Hepatocyte (in vitro differentiated cells): ENCODE results near the gene CCDC63. TPM values are rescaled to one million over a fixed set of nuclear protein-coding genes. Genes with fewer than 3 reads are reported as not detected.
"Not testable (repeated sequence)": the region's sequence is repeated elsewhere in the genome, so short reads cannot be mapped to it uniquely, and the experiment has no call there.

Source experiments
- DNase-seq: peaks from one replicate; pipeline ENCODE4 v3.0.0-alpha.2; 2016; ENCODE audit warnings: low spot score
- H2AFZ ChIP-seq: fragments of 200-600 bp; sonication (generic); 2 replicates; pipeline ENCODE4 v1.6.0; 2016; ENCODE audit warnings: antibody characterized with exemption, mild to moderate bottlenecking
- H3K27ac ChIP-seq: fragments of 200-600 bp; sonication (generic); 2 replicates; pipeline ENCODE4 v1.5.1; 2016; ENCODE audit warnings: mild to moderate bottlenecking
- H3K27me3 ChIP-seq: fragments of 200-600 bp; sonication (generic); 2 replicates; pipeline ENCODE4 v1.6.1; 2016
- H3K36me3 ChIP-seq: fragments of 200-600 bp; sonication (generic); replicated peaks from 2 replicates; pipeline ENCODE4 v1.5.1; 2016; ENCODE audit warnings: low read depth; ENCODE audit not compliant: insufficient read depth
- H3K4me1 ChIP-seq: fragments of 200-600 bp; sonication (generic); 2 replicates; pipeline ENCODE4 v1.5.1; 2016; ENCODE audit warnings: mild to moderate bottlenecking, moderate library complexity; ENCODE audit not compliant: insufficient read depth
- H3K4me2 ChIP-seq: fragments of 200-600 bp; sonication (generic); 2 replicates; pipeline ENCODE4 v1.6.0; 2016
- H3K4me3 ChIP-seq: fragments of 200-600 bp; sonication (generic); 2 replicates; pipeline ENCODE4 v1.5.1; 2016; ENCODE audit warnings: mild to moderate bottlenecking
- H3K79me2 ChIP-seq: fragments of 200-600 bp; sonication (generic); 2 replicates; pipeline ENCODE4 v1.6.0; 2017; ENCODE audit warnings: mild to moderate bottlenecking
- H3K9me2 ChIP-seq: fragments of 200-600 bp; sonication (generic); replicated peaks from 2 replicates; pipeline ENCODE4 v1.6.0; 2017; ENCODE audit warnings: mild to moderate bottlenecking; ENCODE audit not compliant: insufficient read depth
- H3K9me3 ChIP-seq: fragments of 200-600 bp; sonication (generic); 2 replicates; pipeline ENCODE4 v1.5.1; 2016; ENCODE audit warnings: low read depth, mild to moderate bottlenecking
- H4K20me1 ChIP-seq: fragments of 200-600 bp; sonication (generic); 2 replicates; pipeline ENCODE4 v1.6.0; 2016; ENCODE audit warnings: mild to moderate bottlenecking; ENCODE audit not compliant: insufficient read depth, poor library complexity, severe bottlenecking
- EZH2 ChIP-seq: fragments of 200-600 bp; sonication (generic); IDR thresholded peaks from 2 replicates; pipeline ENCODE4 v1.6.1; 2016; ENCODE audit warnings: antibody characterized with exemption, mild to moderate bottlenecking, borderline replicate concordance
- EZH2phosphoT487 ChIP-seq: fragments of 200-600 bp; sonication (generic); IDR thresholded peaks from one replicate; pipeline ENCODE4 v1.6.1; 2018; ENCODE audit warnings: antibody characterized with exemption, mild to moderate bottlenecking, low read depth, moderate library complexity; ENCODE audit not compliant: unreplicated experiment, severe bottlenecking
- WGBS: methylation state at CpG from one replicate; pipeline ENCODE4 v1.1.6; 2016; ENCODE audit warnings: low lambda C conversion rate; ENCODE audit errors: missing lambda C conversion rate; 5-methylcytosine and 5-hydroxymethylcytosine counted together
- polyA plus RNA-seq: library from polyadenylated mRNA; unstranded; fragments of >200 nt; fragmentation: Nextera tagmentation; extraction: Ambion mirVana; gene quantifications from 2 replicates; pipeline ENCODE4 v1.2.1, GENCODE V29; 2016
- total RNA-seq: library from RNA; depleted of rRNA; stranded (reverse); fragments of >200 nt; gene quantifications from 2 replicates; pipeline ENCODE4 v1.2.3, GENCODE V29; 2014
- TF ChIP-seq, protein P1 (sequence below): fragments of 200-600 bp; sonication (generic); IDR thresholded peaks from 2 replicates; pipeline ENCODE4 v1.5.1; 2016; ENCODE audit warnings: antibody characterized with exemption, mild to moderate bottlenecking; ENCODE audit not compliant: poor library complexity

CCDC63 gene
- total and polyA plus RNA-seq, 2 experiments from 2014 or later = not detected

DNA sequence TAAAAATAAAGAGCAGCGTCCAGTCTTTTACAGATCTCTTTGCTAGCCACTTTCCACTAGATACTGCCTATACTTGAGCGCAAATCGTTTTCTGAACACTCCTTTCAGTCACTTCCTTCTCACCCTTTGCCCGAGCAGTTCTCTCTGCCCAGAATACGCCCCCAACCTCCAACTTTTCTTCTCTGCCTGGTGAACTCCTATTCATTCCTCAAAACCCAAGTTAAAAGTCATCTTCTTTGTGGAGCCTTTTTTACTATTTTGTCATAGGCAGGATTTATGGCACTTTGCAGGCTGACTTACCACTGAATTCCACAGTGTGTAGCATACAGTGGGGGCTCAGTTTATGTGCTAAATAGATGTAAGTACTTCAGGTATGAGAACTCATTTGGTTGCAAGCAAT lies 4.0 kb downstream of the CCDC63 start:
- H3K4me1 ChIP-seq = no peaks in the 10 kb centered on the region
- no peaks in the 10 kb centered on the region for H4K20me1 ChIP-seq
- H3K27me3 ChIP-seq = peaks cover 32% of the 10 kb centered on the region
- no peak overlapping the region for H3K4me3 ChIP-seq
- H2AFZ ChIP-seq = no peak overlapping the region
- H3K36me3 ChIP-seq = no peaks in the 10 kb centered on the region
- no peak overlapping the region for H3K4me2 ChIP-seq
- no peaks in the 10 kb centered on the region for H3K9me2 ChIP-seq
- WGBS = 82% methylated on average over 5 of the region's 5 CpGs
- DNase-seq = no peak
- H3K9me3 ChIP-seq = no peaks in the 10 kb centered on the region
- H3K27ac ChIP-seq = no peak overlapping the region
- TF ChIP-seq EZH2 (no peak), EZH2phosphoT487 (no peak)
- TF ChIP-seq, protein P1, sequence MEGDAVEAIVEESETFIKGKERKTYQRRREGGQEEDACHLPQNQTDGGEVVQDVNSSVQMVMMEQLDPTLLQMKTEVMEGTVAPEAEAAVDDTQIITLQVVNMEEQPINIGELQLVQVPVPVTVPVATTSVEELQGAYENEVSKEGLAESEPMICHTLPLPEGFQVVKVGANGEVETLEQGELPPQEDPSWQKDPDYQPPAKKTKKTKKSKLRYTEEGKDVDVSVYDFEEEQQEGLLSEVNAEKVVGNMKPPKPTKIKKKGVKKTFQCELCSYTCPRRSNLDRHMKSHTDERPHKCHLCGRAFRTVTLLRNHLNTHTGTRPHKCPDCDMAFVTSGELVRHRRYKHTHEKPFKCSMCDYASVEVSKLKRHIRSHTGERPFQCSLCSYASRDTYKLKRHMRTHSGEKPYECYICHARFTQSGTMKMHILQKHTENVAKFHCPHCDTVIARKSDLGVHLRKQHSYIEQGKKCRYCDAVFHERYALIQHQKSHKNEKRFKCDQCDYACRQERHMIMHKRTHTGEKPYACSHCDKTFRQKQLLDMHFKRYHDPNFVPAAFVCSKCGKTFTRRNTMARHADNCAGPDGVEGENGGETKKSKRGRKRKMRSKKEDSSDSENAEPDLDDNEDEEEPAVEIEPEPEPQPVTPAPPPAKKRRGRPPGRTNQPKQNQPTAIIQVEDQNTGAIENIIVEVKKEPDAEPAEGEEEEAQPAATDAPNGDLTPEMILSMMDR = no peak
- H3K79me2 ChIP-seq = no peaks in the 10 kb centered on the region

DNA sequence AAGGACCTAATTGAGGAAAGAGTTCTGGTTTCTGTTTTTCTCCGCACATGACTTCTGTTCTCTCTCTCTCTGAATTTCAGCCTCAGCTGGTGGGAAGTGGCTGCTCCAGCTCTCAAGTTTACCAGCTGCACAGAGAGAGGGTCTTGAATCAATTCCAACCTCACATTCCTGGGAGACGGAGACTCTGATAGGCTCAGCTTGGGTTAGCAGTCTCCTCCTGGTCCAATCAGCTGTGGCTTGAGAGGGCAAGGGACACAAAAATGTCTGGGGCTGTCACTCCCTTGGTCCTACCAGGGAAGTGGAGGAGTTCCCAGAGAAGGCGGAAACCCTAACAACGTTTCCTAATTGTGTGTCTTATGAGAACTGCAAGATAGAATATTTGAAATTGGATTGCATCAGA lies 7.0 kb downstream of the CCDC63 start:
- no peaks in the 10 kb centered on the region for H3K36me3 ChIP-seq
- H3K27ac ChIP-seq = no peak overlapping the region
- no peak overlapping the region for H3K4me2 ChIP-seq
- TF ChIP-seq EZH2phosphoT487 = no peak
- TF ChIP-seq EZH2 = no peak
- TF ChIP-seq, protein P1 = no peak
- H3K4me1 ChIP-seq = no peaks in the 10 kb centered on the region
- no peaks in the 10 kb centered on the region for H3K79me2 ChIP-seq
- no peaks in the 10 kb centered on the region for H4K20me1 ChIP-seq
- no peak overlapping the region for H3K4me3 ChIP-seq
- H2AFZ ChIP-seq = no peak overlapping the region
- no peaks in the 10 kb centered on the region for H3K9me2 ChIP-seq
- peak; percentile 11 for DNase-seq
- peaks cover 4% of the 10 kb centered on the region for H3K27me3 ChIP-seq
- WGBS = 76% methylated on average over 4 of the region's 4 CpGs
- no peaks in the 10 kb centered on the region for H3K9me3 ChIP-seq

DNA sequence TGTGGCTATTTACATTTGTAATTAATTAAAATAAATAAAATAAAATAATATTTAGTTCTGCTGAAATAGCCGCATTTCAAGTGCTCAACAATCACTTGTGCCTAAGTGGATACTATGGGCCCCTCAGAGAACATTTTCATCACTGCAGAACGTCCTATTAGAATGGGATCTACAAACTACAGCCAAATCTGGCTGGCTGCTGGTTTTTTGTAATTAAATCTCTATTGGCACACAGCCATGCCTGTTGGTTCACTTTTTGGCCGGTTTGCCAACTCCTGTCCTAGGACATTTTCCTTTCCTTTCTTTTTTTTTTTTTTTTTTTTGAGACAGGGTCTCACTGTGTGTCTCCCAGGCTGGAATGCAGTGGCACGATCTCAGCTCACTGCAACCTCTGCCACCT lies 9.8 kb downstream of the CCDC63 start:
- Histone ChIP-seq H3K4me3 (no peak overlapping the region), H3K4me2 (no peak overlapping the region), H3K9me2 (no peaks in the 10 kb centered on the region), H3K27me3 (no peaks in the 10 kb centered on the region), H3K36me3 (no peaks in the 10 kb centered on the region), H3K4me1 (no peaks in the 10 kb centered on the region), H2AFZ (no peak overlapping the region), H3K27ac (no peak overlapping the region), H4K20me1 (no peaks in the 10 kb centered on the region), H3K9me3 (no peaks in the 10 kb centered on the region), H3K79me2 (no peaks in the 10 kb centered on the region)
- 79% methylated on average over 4 of the region's 4 CpGs for WGBS
- DNase-seq = no peak
- TF ChIP-seq EZH2phosphoT487 (no peak), EZH2 (no peak)
- TF ChIP-seq, protein P1 = no peak

GRCh38 chr12:110857528-110857927 lies 10.7 kb downstream of the CCDC63 start:
- no peak overlapping the region for H3K4me2 ChIP-seq
- no peaks in the 10 kb centered on the region for H3K36me3 ChIP-seq
- no peaks in the 10 kb centered on the region for H3K27me3 ChIP-seq
- no peaks in the 10 kb centered on the region for H3K9me2 ChIP-seq
- H3K9me3 ChIP-seq = no peaks in the 10 kb centered on the region
- DNase-seq = no peak
- no peaks in the 10 kb centered on the region for H3K4me1 ChIP-seq
- 76% methylated on average over 5 of the region's 5 CpGs for WGBS
- H4K20me1 ChIP-seq = no peaks in the 10 kb centered on the region
- no peak overlapping the region for H3K27ac ChIP-seq
- H2AFZ ChIP-seq = no peak overlapping the region
- TF ChIP-seq, protein P1 = no peak
- TF ChIP-seq EZH2phosphoT487 (no peak), EZH2 (no peak)
- H3K79me2 ChIP-seq = no peaks in the 10 kb centered on the region
- H3K4me3 ChIP-seq = no peak overlapping the region

DNA sequence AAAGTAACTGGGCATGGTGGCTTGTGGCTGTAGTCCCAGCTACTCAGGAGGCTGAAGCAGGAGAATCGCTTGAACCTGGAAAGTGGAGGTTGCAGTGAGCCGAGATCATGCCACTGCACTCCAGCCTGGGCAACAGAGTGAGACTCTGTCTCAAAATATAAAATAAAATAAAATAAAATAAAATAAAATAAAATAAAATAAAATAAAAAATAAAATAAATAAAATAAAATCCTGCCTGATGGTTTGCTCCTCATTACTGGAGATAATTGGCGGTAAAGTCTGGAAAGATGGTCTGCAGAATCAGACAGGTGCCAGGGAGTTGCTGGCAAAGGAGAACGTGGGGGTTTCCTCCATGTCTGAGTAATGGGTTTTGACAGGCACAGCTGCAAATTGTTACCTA lies 11.2 kb downstream of the CCDC63 start:
- 90% methylated on average over 4 of the region's 4 CpGs for WGBS
- H3K79me2 ChIP-seq, H2AFZ ChIP-seq: not testable (repeated sequence)

More for the DNA sequence above, 11.2 kb downstream of the CCDC63 start:
- not testable (repeated sequence) for H4K20me1 ChIP-seq, H3K4me3 ChIP-seq, H3K4me1 ChIP-seq, DNase-seq, H3K27ac ChIP-seq, H3K9me3 ChIP-seq, H3K9me2 ChIP-seq, H3K36me3 ChIP-seq, H3K27me3 ChIP-seq, H3K4me2 ChIP-seq
